ENCODE data around the gene STK17A.
"Not testable (repeated sequence)": the region's sequence is repeated elsewhere in the genome, so short reads cannot be mapped to it uniquely, and the experiment has no call there.

STK17A gene

GRCh38 chr7:43602256-43602655, 19.3 kb downstream of the STK17A start:
- no peak for DNase-seq

GRCh38 chr7:43604251-43604650, 21.3 kb downstream of the STK17A start:
- DNase-seq = no peak

- no peak for DNase-seq
Observed at GRCh38 chr7:43609097-43609496, 26.2 kb downstream of the STK17A start.

DNA sequence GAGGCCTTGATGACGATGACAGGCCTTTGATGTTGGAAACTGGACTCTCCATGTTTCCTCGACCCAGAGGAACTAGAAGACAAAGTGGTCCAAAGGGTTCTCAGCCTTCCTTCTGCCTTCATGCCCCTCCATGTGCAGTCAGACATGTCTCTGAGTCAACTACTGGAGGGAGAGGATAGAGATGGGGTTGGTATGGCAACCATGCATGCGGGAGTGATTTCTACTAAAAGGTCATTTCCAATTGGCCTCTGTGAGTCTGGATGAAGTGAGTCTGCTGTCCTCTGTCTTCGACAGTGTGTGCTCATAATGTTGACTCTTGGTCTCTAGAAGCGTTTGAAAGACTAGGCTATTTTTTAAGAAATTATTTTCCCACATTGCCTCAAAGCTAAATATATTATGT, 29.2 kb downstream of the STK17A start:
- DNase-seq = no peak

DNA sequence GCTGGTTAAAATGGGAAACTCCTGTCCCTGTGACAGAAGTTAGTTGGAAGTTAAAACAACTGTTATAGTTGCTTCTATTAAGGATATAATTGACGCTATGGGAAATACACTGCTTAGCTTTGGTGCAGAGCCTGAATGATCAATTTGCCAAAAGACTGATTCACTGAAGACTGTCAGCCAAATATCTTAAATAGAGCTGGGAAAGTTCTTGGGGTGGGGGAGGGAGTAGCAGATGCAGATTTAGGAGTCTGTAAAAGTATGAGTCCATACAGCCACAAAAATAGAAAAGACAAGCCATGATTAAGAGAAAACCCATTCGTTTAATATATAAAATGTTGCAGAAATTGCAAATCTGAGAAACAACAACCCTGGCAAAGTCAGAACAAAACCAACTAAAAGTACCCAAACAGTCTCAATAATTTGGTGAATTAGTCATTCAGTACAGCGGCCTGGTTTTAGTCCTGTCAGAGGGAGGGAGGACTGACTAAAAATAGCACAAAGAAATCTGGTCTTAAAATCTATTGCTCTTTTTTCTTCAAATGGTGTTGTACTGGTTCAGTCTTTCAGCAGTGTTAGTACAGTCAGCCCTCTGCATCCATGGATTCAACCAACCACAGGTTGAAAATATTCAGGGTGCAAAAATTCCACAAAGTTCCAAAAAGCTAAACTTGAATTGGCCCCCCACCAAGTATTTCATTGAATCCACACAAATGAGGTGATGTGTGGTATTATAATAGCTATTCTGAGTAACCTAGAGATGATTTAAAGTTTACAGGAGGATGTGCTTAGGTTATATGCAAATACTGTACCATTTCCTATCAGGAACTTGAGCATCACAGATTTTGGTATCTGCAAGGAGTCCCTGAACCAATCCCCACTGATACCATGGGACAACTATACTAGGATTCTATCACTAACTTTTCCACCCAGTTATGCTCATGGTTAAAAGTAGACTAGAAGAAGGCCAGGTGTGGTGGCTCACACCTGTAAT, 30.0 kb downstream of the STK17A start:
- no peak for DNase-seq

DNA sequence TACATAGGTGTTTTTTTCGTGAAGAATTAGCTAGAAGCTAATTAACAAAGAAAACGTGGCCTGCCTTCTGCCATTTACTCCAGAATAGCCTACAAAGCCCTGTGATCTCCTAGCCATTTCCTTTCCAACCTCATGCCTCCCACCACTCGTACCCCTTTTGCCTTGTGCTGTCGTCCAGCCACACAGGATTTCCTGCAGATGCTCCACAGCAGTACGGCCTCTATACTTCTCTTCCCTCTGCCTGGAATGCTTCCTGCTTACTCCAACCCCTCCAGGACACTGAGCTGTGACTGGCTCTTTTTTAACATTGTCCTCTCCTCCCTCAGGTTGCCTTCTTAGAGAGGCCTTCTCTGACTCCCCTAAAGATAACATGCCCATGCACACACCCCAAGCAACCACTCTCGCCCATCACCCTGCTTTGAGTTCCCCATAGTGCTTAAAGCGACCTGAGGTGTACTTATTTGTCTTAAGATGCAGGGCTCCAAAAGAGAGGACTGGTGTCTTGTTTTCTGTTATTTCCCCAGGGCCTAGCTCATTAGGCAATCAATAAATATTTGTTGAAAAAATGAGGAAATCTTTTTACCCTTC, 32.7 kb downstream of the STK17A start:
- no peak for DNase-seq

DNA sequence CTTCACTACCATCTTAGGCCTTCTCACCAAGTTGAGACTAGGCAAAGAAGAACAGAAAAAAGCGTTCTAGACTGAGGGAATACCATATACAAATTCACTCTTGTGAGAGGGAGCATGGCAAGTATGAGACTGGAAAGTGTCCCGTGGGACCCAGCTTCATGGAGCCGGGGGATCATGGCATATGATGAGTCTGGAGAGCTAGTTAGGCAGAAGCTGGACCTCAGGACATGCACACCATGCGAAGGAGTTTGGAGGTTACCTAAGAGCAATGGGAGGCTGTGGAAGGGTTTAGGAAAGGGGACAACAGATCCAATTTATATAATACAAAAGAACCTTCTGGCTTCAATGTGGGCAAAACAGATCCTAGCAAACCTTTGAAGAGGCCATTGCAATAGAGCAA, 34.1 kb downstream of the STK17A start:
- DNase-seq = no peak

DNA sequence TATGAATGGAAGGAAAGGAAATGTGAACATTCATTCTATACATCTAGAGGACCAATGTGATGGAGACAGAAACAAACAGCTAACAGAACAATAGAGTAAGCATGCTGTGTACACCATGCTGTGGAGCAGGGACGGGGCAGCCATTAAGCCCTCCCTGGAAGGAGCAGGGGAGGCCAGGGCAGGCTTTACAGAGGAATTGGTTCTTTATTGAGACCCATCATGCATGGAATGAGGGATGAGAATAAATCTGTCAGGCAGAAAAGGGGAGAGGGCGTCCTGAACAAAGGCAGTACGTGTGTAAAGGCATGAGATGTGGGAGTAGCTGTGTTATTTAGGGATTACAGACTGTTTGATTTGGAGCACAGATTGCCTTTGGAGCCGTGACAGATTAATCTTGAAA, 35.2 kb downstream of the STK17A start:
- no peak for DNase-seq

DNA sequence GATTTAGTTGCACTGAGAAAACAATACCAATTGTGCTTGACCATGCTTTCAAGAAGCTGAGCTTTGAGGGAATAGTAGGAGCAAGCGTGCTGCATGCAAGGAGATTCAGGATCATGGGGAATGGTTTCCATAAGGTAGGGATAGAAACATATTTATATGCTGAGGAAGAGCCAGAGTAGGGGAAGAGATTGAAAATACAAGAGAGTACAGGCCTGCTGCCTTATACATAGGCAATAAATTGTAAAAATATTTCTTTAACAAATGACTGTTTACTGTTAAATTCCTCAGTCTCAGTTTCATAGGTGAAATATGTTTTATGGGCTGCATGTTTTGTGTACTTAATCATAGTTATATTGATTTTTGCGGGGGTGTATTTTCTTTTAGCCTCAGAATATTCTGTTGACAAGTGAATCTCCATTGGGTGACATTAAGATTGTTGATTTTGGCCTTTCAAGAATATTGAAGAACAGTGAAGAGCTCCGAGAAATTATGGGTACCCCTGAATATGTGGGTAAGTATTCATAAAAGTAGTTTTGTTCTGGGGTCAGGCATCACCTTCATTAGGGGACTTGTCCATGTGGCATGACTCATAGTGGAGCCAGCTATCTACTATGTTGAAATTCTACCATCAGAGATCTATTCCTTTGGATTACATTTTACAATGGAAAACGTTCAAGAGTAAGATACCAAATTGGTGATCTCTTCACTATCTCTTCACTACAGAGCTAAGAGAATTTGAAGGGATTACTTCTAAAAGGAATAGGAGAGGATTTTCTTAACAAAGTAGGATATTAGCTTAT, 36.5 kb downstream of the STK17A start:
- DNase-seq = no peak

DNA sequence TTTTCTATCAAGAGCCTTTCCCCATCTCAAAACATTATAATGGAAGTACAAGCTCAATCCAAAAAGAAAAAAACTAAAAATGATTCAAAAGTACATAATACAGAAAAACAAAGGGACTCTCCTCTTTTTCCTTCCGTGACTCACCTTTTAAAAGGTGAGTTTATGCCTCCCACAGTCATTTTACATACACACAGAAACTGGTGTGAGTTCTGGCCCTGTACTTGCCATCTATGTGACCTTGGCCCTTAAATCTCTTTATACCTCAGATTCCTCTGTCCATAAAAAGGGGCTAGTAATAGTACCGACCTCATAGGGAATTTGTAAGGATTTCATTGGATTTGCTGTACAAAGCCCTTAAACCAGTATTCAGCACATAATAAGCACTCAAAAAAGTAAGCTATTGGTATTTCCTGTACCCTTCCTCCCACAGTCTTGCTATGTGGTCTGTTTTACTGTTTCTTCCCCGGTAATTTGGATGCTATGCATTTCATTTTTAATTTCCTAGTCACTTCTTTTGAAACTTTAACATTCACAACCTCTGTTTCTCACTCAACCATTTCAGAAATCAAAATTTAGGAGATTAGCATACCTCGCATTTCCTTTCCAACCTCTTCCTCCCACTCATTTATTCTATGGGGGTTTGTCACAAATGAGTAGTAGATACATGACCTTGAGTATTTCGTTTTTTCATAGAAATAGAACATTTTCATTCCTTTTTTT, 39.0 kb downstream of the STK17A start:
- no peak for DNase-seq

GRCh38 chr7:43624156-43624555, 41.2 kb downstream of the STK17A start:
- no peak for DNase-seq

GRCh38 chr7:43625453-43625852, 42.5 kb downstream of the STK17A start:
- DNase-seq = no peak

DNA sequence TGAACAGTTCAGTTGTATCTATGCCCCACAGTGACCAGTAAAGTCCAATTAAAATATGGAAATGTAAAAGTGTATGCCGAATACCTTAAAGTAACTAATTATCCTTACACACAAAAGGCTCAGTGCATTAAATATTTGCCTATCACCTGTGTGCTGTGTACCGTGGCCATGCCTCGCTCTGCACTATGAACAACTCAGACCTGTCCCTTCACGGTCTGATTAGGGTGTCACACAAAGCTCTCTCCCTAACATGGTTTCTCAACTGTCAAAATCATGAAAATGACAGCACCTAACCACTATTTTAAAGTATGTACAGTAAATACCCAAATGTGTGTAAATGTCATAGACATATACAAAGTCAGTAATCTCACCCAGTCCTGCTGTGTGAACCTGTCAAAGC, 43.1 kb downstream of the STK17A start:
- no peak for DNase-seq

GRCh38 chr7:43626695-43627094, 43.8 kb downstream of the STK17A start:
- no peak for DNase-seq

DNA sequence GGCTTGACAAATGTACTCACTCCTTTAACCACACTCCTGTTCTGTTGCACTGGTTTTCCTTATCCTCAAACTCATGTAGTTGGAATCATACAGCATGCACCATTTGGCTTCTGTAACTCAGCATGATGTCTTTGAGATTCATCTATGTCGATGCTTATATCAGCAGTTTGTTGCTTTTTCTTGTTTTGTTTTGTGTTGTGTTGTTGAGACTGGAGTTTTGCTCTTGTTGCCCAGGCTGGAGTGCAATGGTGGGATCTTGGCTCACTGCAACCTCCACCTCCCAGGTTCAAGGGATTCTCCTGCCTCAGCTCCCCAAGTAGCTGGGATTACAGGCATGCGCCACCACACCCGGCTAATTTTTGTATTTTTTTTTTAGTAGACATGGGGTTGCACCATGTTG, 44.9 kb downstream of the STK17A start:
- DNase-seq = not testable (repeated sequence)

DNA sequence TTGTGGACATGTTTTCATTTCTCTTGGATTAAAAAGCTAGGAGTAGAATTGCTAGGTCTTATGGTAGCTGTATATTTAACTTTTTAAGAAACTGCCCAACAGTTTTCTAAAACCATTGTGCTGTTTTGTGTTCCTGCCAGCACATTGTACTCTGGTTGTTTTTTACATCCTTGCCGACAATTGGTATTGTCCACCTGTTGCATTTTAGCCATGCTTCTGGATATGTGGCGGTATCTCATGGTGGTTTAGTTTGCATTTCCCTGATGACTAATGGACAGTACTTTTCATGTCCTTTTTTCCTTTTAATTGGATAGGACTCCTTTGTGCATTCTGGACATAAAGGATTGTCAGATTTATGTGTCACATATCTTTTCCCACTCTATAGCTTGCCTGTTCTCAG, 45.5 kb downstream of the STK17A start:
- DNase-seq = no peak

- no peak for DNase-seq
Observed at GRCh38 chr7:43629857-43630256, 46.9 kb downstream of the STK17A start.

DNA sequence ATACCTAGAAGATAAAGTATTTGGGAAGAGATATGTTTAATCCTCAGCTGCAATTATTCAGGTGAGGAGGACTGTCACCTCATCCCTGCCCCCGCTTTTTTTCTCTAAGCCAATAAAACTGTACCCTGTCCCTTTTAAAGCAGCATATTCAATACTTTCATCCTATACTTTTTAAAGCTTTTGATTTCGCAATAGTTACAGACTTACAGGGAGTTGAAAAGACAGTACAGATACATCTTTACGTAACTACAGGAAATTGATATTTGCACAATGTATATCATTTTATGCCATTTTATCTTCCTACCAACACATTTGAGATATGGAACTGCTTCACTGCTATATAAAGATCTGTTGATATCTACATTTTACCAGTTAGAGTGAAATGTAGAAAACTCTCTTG, 47.6 kb downstream of the STK17A start:
- no peak for DNase-seq

DNA sequence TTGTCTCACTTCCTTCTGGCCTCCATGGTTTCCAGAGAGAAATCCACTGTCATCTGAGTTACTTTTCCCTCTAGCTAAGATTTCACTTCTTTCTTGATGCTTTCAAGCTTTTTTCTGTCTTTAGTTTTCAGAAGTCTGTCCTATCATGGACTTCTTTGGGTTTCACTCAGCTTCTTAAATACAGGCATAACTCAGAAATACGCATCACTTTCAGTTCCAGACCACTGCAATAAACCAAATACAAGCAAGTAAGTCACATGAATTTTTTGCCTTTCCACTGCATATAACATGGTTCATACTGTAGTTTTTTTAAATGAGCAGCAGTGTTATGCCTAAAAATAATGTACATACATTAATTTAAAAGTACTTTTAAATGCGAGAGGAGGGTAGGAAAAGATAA, 48.7 kb downstream of the STK17A start:
- DNase-seq = no peak

DNA sequence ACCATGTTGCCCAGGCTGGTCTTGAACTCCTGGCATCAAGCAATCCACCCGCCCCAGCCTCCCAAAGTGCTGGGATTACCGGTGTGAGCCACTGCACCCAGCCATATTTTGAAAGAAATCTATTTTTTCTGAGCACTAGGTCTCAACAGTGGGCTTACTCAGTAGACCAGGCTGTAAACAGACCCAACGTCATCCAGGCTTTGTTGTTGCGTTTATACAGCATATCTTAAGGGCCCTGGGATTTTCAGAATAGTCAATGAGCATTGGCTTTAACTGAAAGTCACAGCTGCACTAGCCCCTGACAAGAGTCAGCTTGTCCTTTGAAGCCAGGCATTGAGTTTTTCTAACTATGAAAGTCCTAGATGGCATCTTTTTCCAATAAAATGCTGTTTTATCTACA, 49.8 kb downstream of the STK17A start:
- no peak for DNase-seq

DNA sequence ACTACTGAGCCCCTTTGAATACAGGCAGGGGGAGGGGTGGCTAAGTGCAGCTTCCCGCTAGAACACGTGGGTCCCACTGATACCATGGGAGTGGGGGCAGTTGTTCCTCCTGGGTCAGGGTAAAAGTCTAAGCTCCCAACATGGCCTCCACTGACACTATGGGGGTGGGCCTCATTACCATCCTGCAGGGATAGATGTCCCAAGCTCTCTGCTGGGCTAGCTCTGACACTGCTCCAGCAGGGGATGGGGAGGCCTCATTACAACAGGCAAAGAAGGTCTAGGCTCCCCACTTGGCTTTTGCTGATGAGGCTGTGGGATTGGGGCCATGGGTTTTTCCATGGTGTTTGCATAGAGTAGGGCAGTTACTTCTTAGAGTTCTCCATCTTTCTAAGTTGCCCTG, 51.5 kb downstream of the STK17A start:
- no peak for DNase-seq

- DNase-seq = peak in 1 of 2 experiments; percentile 25
Observed at GRCh38 chr7:43636093-43636492, 53.2 kb downstream of the STK17A start.
